T-helper 22 cell (primary cell): ENCODE data around the gene APOL6.
"Not testable (repeated sequence)": the region's sequence is repeated elsewhere in the genome, so short reads cannot be mapped to it uniquely, and the experiment has no call there.

Experiments used
- DNase-seq: peaks from one replicate; pipeline ENCODE4 v3.0.0-alpha.2; 2020; ENCODE audit warnings: low read depth

The APOL6 gene

GRCh38 chr22:35679492-35679891 is 31.2 kb downstream of the APOL6 start:
- not testable (repeated sequence) for DNase-seq

- no peak for DNase-seq
Measured at GRCh38 chr22:35681454-35682052, 33.3 kb downstream of the APOL6 start.

- no peak for DNase-seq
Measured at GRCh38 chr22:35683560-35683959, 35.3 kb downstream of the APOL6 start.

- no peak for DNase-seq
Measured at GRCh38 chr22:35684270-35684700, 36.0 kb downstream of the APOL6 start.

- no peak for DNase-seq
Measured at GRCh38 chr22:35684732-35685131, 36.5 kb downstream of the APOL6 start.

- DNase-seq, result no peak
Measured at GRCh38 chr22:35685731-35686130, 37.5 kb downstream of the APOL6 start.

- no peak for DNase-seq
Measured at GRCh38 chr22:35686298-35686697, 38.1 kb downstream of the APOL6 start.

- DNase-seq, result no peak
Measured at GRCh38 chr22:35687461-35687860, 39.2 kb downstream of the APOL6 start.

- no peak for DNase-seq
Measured at GRCh38 chr22:35688913-35689675, 40.8 kb downstream of the APOL6 start.

GRCh38 chr22:35690001-35690400 is 41.8 kb downstream of the APOL6 start:
- DNase-seq, result no peak

- no peak for DNase-seq
Measured at GRCh38 chr22:35695202-35695601, 47.0 kb downstream of the APOL6 start.

GRCh38 chr22:35697142-35697541 is 48.9 kb downstream of the APOL6 start:
- no peak for DNase-seq

- not testable (repeated sequence) for DNase-seq
Measured at GRCh38 chr22:35699852-35700251, 51.6 kb downstream of the APOL6 start.

GRCh38 chr22:35703861-35704584 is 55.8 kb downstream of the APOL6 start:
- DNase-seq, result no peak

- no peak for DNase-seq
Measured at GRCh38 chr22:35705141-35705540, 56.9 kb downstream of the APOL6 start.

- no peak for DNase-seq
Measured at GRCh38 chr22:35708453-35708852, 60.2 kb downstream of the APOL6 start.

GRCh38 chr22:35708917-35709316 is 60.7 kb downstream of the APOL6 start:
- no peak for DNase-seq

GRCh38 chr22:35711336-35711735 is 63.1 kb downstream of the APOL6 start:
- DNase-seq, result no peak

- DNase-seq, result no peak
Measured at GRCh38 chr22:35712672-35713071, 64.4 kb downstream of the APOL6 start.

GRCh38 chr22:35717572-35717971 is 69.3 kb downstream of the APOL6 start, which contains the start of gene APOL5:
APOL5 (plus strand) TSS chr22:35717872; CDS start chr22:35717872, 0 bp downstream.
- DNase-seq, result no peak
